Caco-2 (cell line): Measurements from ENCODE around the gene PDGFA. TPM values are rescaled to one million over a fixed set of nuclear protein-coding genes. Genes with fewer than 3 reads are reported as not detected.

Source experiments
- BruUV-seq: library from RNA; stranded (reverse); fragments of 400-500 nt; replicated peaks from 2 replicates; lab custom pipeline; 2021; lab: Mats Ljungman, UMichigan
- CTCF ChIA-PET: fragments of 300-600 bp; sonication (Branson Sonifier 250); formaldehyde crosslinking; loops from one replicate; lab custom pipeline; 2022; ENCODE audit warnings: antibody characterized with exemption; lab: Charles Lee
- POLR2A ChIA-PET: fragments of 300-600 bp; sonication (Branson Sonifier 250); formaldehyde crosslinking; loops from one replicate; lab custom pipeline; 2022; ENCODE audit warnings: antibody characterized with exemption; lab: Charles Lee
- DNase-seq, 2 experiments: peaks; one replicate each; pipeline versions ENCODE4 v3.0.0 to v3.0.0-alpha.2; 2020 to 2022
- H3K27me3 ChIP-seq: replicated peaks from 2 replicates; pipeline ENCODE4 v1.6.0; 2011; ENCODE audit warnings: low read length; ENCODE audit not compliant: control insufficient read depth, insufficient read depth
- H3K36me3 ChIP-seq: 2 replicates; pipeline ENCODE4 v1.5.1; 2011; ENCODE audit warnings: low read length; ENCODE audit not compliant: control insufficient read depth, insufficient read depth
- H3K4me1 ChIP-seq: fragments of 250-450 bp; sonication (Bioruptor Pico); 2 replicates; pipeline ENCODE4 v1.5.1; 2020; ENCODE audit warnings: mild to moderate bottlenecking
- H3K4me3 ChIP-seq: 2 replicates; pipeline ENCODE4 v1.5.1; 2011; ENCODE audit warnings: low read depth, mild to moderate bottlenecking, control low read depth, low read length
- H3K9me3 ChIP-seq: fragments of 250-450 bp; sonication (Bioruptor Pico); 2 replicates; pipeline ENCODE4 v1.5.1; 2020; ENCODE audit warnings: mild to moderate bottlenecking, moderate library complexity
- H3K27ac Mint-ChIP-seq: one replicate; pipeline ENCODE4 v1.8.0; 2022; ENCODE audit warnings: mixed read lengths; ENCODE audit not compliant: unreplicated experiment
- H3K27me3 Mint-ChIP-seq: one replicate; pipeline ENCODE4 v1.8.0; 2022; ENCODE audit warnings: mixed read lengths; ENCODE audit not compliant: insufficient read depth, unreplicated experiment
- H3K36me3 Mint-ChIP-seq: one replicate; pipeline ENCODE4 v1.8.0; 2022; ENCODE audit warnings: mild to moderate bottlenecking, mixed read lengths; ENCODE audit not compliant: insufficient read depth, unreplicated experiment
- H3K4me1 Mint-ChIP-seq: one replicate; pipeline ENCODE4 v1.8.0; 2022; ENCODE audit warnings: low read depth, mixed read lengths; ENCODE audit not compliant: unreplicated experiment
- H3K4me3 Mint-ChIP-seq: one replicate; pipeline ENCODE4 v1.8.0; 2022; ENCODE audit warnings: mild to moderate bottlenecking, moderate library complexity, mixed read lengths; ENCODE audit not compliant: unreplicated experiment
- H3K9me3 Mint-ChIP-seq: one replicate; pipeline ENCODE4 v1.8.0; 2022; ENCODE audit warnings: mixed read lengths; ENCODE audit not compliant: unreplicated experiment
- CTCF ChIP-seq, 2 experiments: fragments of 200-600 bp in 1 of 2; IDR thresholded peaks; 1 replicate in 1 of 2; 2 replicates in 1 of 2; pipeline versions ENCODE4 v1.5.1 to v1.8.0; 2011 to 2022; ENCODE audit warnings: antibody characterized with exemption in 1 of 2, control low read depth in 1 of 2, inconsistent platforms in 1 of 2, low read depth in 1 of 2, low read length in 1 of 2, mild to moderate bottlenecking in 1 of 2, moderate library complexity in 1 of 2; ENCODE audit not compliant: insufficient read depth in 1 of 2, severe bottlenecking in 1 of 2, unreplicated experiment in 1 of 2
- intact Hi-C: fragments of 100-400 bp; cut with micrococcal nuclease; formaldehyde crosslinking; loops from one replicate; pipeline ENCODE4 v1.10.0; 2022; ENCODE audit not compliant: unreplicated experiment
- total RNA-seq: library from RNA; stranded (reverse); gene quantifications from 2 replicates; pipeline ENCODE4 v1.2.3, GENCODE V29; 2022

The PDGFA gene
- total RNA-seq, 1 experiment from 2014 or later: 78.5 TPM

- Mint-ChIP-seq H3K36me3 (no peaks in the 10 kb centered on the region), H3K9me3 (no peaks in the 10 kb centered on the region), H3K4me3 (no peak overlapping the region), H3K27ac (no peak overlapping the region), H3K4me1 (no peaks in the 10 kb centered on the region), H3K27me3 (no peaks in the 10 kb centered on the region)
- POLR2A ChIA-PET: no interaction called here
- H3K4me3 ChIP-seq: no peak overlapping the region
- H3K4me1 ChIP-seq: peaks cover 20% of the 10 kb centered on the region
- no peaks in the 10 kb centered on the region for H3K27me3 ChIP-seq
- DNase-seq: no peak
- H3K9me3 ChIP-seq: peaks cover 11% of the 10 kb centered on the region; the same call in 1 of the 2 replicates
- CTCF ChIA-PET: no interaction called here
- intact Hi-C loops: no loop called here
- H3K36me3 ChIP-seq: no peaks in the 10 kb centered on the region
- no peak for TF ChIP-seq CTCF (IDR thresholded peaks at IDR 0.05; ENCODE audit: insufficient read depth in 1 of 2, low read depth in 1 of 2, low read length in 1 of 2, severe bottlenecking in 1 of 2, unreplicated experiment in 1 of 2)
- BruUV-seq: no TSS peak
Observed at GRCh38 chr7:528451-528850, 8.8 kb upstream of the PDGFA start.

GRCh38 chr7:527723-528122 lies 8.1 kb upstream of the PDGFA start:
- Mint-ChIP-seq H3K36me3 (no peaks in the 10 kb centered on the region), H3K9me3 (no peaks in the 10 kb centered on the region), H3K27me3 (no peaks in the 10 kb centered on the region), H3K4me1 (no peaks in the 10 kb centered on the region), H3K27ac (no peak overlapping the region), H3K4me3 (no peak overlapping the region)
- Histone ChIP-seq H3K4me1 (peaks cover 18% of the 10 kb centered on the region), H3K4me3 (no peak overlapping the region), H3K36me3 (no peaks in the 10 kb centered on the region), H3K9me3 (peaks cover 11% of the 10 kb centered on the region; the same call in 1 of the 2 replicates), H3K27me3 (no peaks in the 10 kb centered on the region)
- intact Hi-C loops: no loop called here
- ChIA-PET POLR2A (no interaction called here), CTCF (no interaction called here)
- no TSS peak for BruUV-seq
- no peak for TF ChIP-seq CTCF (IDR thresholded peaks at IDR 0.05; ENCODE audit: insufficient read depth in 1 of 2, low read depth in 1 of 2, low read length in 1 of 2, severe bottlenecking in 1 of 2, unreplicated experiment in 1 of 2)
- DNase-seq: no peak

- Histone ChIP-seq H3K4me3 (no peak overlapping the region), H3K4me1 (peaks cover 18% of the 10 kb centered on the region), H3K36me3 (no peaks in the 10 kb centered on the region), H3K27me3 (0 out of 2 replicates have a peak, but pooled peaks cover under 1% of the 10 kb centered on the region), H3K9me3 (peaks cover 11% of the 10 kb centered on the region; the same call in 1 of the 2 replicates)
- H3K4me3 Mint-ChIP-seq: no peak overlapping the region
- H3K27me3 Mint-ChIP-seq: no peaks in the 10 kb centered on the region
- no peak overlapping the region for H3K27ac Mint-ChIP-seq
- no TSS peak for BruUV-seq
- TF ChIP-seq CTCF (IDR thresholded peaks at IDR 0.05; ENCODE audit: insufficient read depth in 1 of 2, low read depth in 1 of 2, low read length in 1 of 2, severe bottlenecking in 1 of 2, unreplicated experiment in 1 of 2): no peak
- intact Hi-C loops: no loop called here
- H3K9me3 Mint-ChIP-seq: no peaks in the 10 kb centered on the region
- H3K36me3 Mint-ChIP-seq: no peaks in the 10 kb centered on the region
- ChIA-PET CTCF (no interaction called here), POLR2A (no interaction called here)
- H3K4me1 Mint-ChIP-seq: no peaks in the 10 kb centered on the region
- no peak for DNase-seq
Observed at GRCh38 chr7:526460-527034, 6.9 kb upstream of the PDGFA start.
